Psoas muscle (tissue), 8 donors: Measurements from ENCODE around the gene LIG3. TPM values are rescaled to one million over a fixed set of nuclear protein-coding genes. Genes with fewer than 3 reads are reported as not detected.

Source experiments
- ATAC-seq, 4 donors: fragments of 200-7000 bp; cut with Tn5 transposase; one replicate each; pipeline ENCODE4 v1.9.1; 2020; ENCODE audit warnings: moderate library complexity in 3 of 4, mild to moderate bottlenecking in 2 of 4
- DNase-seq, 2 donors: peaks; one replicate each; pipeline ENCODE4 v3.0.0-alpha.2; 2020
- H3K27ac ChIP-seq: fragments of 200-600 bp; one replicate; pipeline ENCODE4 v1.8.0; 2022
- H3K27me3 ChIP-seq, 3 donors: fragments of 200-600 bp in 1 of 3; one replicate each; pipeline versions ENCODE4 v1.6.1 to v1.8.0; 2013 to 2022; ENCODE audit warnings: low read length in 2 of 3, mild to moderate bottlenecking in 2 of 3, moderate library complexity in 1 of 3; ENCODE audit not compliant: insufficient read depth in 3 of 3
- H3K36me3 ChIP-seq, 2 donors: fragments of 200-600 bp in 1 of 2; one replicate each; pipeline versions ENCODE4 v1.6.1 to v1.8.0; 2013 to 2022; ENCODE audit warnings: low read depth in 1 of 2, mild to moderate bottlenecking in 1 of 2, moderate library complexity in 1 of 2; ENCODE audit not compliant: insufficient read depth in 1 of 2
- H3K4me1 ChIP-seq: fragments of 200-600 bp; one replicate; pipeline ENCODE4 v1.8.0; 2022
- H3K4me3 ChIP-seq: fragments of 200-600 bp; one replicate; pipeline ENCODE4 v1.8.0; 2022; ENCODE audit warnings: mild to moderate bottlenecking
- H3K9me3 ChIP-seq: fragments of 200-600 bp; one replicate; pipeline ENCODE4 v1.8.0; 2022
- WGBS, 3 donors: extraction: QIAGEN DNeasy Blood & Tissue Kit; methylation state at CpG; one replicate each; pipeline versions ENCODE4 v1.1.6 to v1.1.7; 2013; 5-methylcytosine and 5-hydroxymethylcytosine counted together
- intact Hi-C, 2 donors: fragments of 100-400 bp; cut with DNase I; formaldehyde crosslinking; loops; one replicate each; pipeline versions ENCODE4 v1.11.0 to v1.14.2; 2022
- polyA plus RNA-seq, 3 donors: library from polyadenylated mRNA; stranded (reverse); fragments of 200-250 nt; gene quantifications; one replicate each; pipeline ENCODE4 v1.2.3, GENCODE V29; 2013
- total RNA-seq, 4 donors: library from RNA; stranded (reverse); fragmentation: NEBNext Ultra II Directional in 2 of 4; extraction: Animal tissue kit (Norgen Biotek cat#: 25700) in 2 of 4; gene quantifications; one replicate each; pipeline versions ENCODE4 v1.2.1 to v1.2.4, GENCODE V29; 2021 to 2023
- TF ChIP-seq, protein P1 (sequence below): fragments of 200-600 bp; IDR thresholded peaks from one replicate; pipeline ENCODE4 v1.8.0; 2022; ENCODE audit warnings: antibody characterized with exemption
- donor health status: healthy with polysubstance abuse.
- donor health status: DM: no; HTN: no; CAD: no; lungs with moderate emphysema.
- donor health status: Bipolar disorder and iron deficiency.
- donor health status: healthy.
- donor health status: DM: yes; HTN: yes; CAD: no.
- donor health status: DM: no; HTN: no; CAD: no.
- donor health status: DM: no; HTN: no; CAD: no.
- donor health status: DM: yes; HTN: yes; CAD: no.

LIG3 gene
- total and polyA plus RNA-seq, 7 donors: 11.5 to 28.2 (median 23.5) TPM

DNA sequence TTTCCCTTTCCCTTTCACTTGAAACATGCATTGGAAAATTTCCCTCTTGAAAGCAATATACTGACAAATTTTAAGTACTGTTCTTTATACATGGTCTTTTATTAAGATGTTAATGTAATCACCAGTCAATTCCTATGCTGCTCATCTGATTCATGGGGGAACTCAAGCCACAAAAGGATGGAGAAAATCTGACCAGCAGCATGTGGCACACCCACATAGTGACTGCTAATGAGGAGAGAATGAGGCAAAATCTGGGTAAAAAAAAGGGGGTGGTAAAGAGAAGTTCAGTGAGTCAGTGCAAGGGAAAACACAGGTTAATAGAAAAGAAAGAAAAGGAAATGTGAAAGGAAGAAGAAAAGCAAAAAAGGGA is 71.9 kb downstream of the LIG3 start:
- ATAC-seq (no peak), DNase-seq (no peak)
- TF ChIP-seq, protein P1, sequence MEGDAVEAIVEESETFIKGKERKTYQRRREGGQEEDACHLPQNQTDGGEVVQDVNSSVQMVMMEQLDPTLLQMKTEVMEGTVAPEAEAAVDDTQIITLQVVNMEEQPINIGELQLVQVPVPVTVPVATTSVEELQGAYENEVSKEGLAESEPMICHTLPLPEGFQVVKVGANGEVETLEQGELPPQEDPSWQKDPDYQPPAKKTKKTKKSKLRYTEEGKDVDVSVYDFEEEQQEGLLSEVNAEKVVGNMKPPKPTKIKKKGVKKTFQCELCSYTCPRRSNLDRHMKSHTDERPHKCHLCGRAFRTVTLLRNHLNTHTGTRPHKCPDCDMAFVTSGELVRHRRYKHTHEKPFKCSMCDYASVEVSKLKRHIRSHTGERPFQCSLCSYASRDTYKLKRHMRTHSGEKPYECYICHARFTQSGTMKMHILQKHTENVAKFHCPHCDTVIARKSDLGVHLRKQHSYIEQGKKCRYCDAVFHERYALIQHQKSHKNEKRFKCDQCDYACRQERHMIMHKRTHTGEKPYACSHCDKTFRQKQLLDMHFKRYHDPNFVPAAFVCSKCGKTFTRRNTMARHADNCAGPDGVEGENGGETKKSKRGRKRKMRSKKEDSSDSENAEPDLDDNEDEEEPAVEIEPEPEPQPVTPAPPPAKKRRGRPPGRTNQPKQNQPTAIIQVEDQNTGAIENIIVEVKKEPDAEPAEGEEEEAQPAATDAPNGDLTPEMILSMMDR: no peak
- Histone ChIP-seq H3K36me3 (no peaks in the 10 kb centered on the region), H3K27ac (peak overlapping the region; percentile 28), H3K27me3 (no peaks in the 10 kb centered on the region), H3K9me3 (no peaks in the 10 kb centered on the region), H3K4me1 (peaks cover 23% of the 10 kb centered on the region), H3K4me3 (no peak overlapping the region)
- intact Hi-C loops: no loop called here

DNA sequence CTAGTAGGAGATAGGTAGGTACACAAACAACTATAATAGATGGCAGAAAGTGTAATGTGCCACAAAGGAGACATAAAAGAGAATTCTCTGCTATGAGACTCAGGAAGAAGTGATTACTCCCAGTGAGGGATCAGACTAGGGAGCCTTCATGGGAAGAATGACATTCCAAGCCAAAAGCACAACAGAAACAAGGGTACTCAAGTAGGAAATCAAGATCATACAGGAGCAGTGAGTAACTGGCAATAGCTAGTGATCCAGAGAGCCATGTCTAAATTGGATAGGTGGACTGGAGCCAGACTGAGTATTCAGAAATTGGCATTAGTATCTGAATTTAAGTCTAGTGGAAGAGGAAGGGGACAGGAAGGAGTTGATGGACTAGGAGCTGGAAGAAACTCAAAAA is 72.5 kb downstream of the LIG3 start:
- TF ChIP-seq, protein P1: no peak
- Histone ChIP-seq H3K27ac (no peak overlapping the region), H3K9me3 (no peaks in the 10 kb centered on the region), H3K36me3 (no peaks in the 10 kb centered on the region), H3K4me1 (peaks cover 23% of the 10 kb centered on the region), H3K27me3 (no peaks in the 10 kb centered on the region), H3K4me3 (no peak overlapping the region)
- ATAC-seq (no peak), DNase-seq (no peak)
- intact Hi-C loops: no loop called here

DNA sequence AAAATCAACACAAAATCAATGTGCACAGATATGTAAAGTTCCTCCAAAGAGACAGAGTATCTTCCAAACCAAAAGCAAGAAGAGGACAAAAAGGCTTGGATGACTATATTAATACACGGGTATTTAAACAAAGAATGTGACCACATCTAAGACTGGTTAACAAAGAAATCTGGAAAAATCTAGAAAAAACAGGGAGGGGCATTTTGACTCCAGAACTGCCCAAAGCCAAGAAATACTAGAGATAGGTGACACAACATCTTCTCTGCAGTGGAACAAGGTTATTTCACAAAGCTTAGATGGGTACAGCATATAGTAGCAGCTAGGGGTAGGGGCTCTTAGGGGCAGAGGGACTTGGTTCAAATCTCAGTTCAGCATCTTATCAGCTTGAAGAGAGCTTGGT is 72.9 kb downstream of the LIG3 start:
- DNase-seq (no peak), ATAC-seq (no peak)
- no peak overlapping the region for H3K4me3 ChIP-seq
- no peaks in the 10 kb centered on the region for H3K9me3 ChIP-seq
- TF ChIP-seq, protein P1: no peak
- H3K27ac ChIP-seq: no peak overlapping the region
- no peaks in the 10 kb centered on the region for H3K27me3 ChIP-seq
- intact Hi-C loops: no loop called here
- peaks cover 23% of the 10 kb centered on the region for H3K4me1 ChIP-seq
- WGBS, 3 donors: 72 to 84% (median 83%) methylated on average over 1 of the region's 1 CpG
- H3K36me3 ChIP-seq: no peaks in the 10 kb centered on the region

DNA sequence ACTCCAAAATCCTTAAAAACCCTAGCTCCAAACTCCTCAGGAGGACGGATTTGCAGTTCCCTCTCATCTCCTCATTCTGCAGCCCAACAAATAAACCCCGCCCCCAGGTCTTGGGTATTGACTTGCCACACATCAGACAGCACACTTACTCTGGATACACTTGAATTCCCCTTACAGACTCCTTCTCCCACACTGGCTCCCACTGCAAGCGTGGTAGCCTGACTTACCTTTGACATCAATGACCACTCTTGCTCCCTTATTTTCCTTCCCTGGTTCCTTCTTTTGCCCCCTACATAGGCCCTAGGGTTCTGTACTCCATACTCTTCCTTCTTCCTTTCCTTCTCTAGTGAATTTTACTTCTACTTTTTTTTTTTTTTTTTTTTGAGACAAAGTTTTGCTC is 75.7 kb downstream of the LIG3 start:
- Histone ChIP-seq H3K9me3 (no peaks in the 10 kb centered on the region), H3K4me1 (peaks cover 26% of the 10 kb centered on the region), H3K4me3 (no peak overlapping the region), H3K36me3 (peaks cover 0 to 8% of the 10 kb centered on the region in 2 donors), H3K27me3 (no peaks in the 10 kb centered on the region), H3K27ac (no peak overlapping the region)
- 87 to 93% (median 92%) methylated on average over 3 of the region's 3 CpGs for WGBS, 3 donors
- intact Hi-C loops: no loop called here
- no peak for ATAC-seq
- no peak for DNase-seq
- TF ChIP-seq, protein P1: no peak

DNA sequence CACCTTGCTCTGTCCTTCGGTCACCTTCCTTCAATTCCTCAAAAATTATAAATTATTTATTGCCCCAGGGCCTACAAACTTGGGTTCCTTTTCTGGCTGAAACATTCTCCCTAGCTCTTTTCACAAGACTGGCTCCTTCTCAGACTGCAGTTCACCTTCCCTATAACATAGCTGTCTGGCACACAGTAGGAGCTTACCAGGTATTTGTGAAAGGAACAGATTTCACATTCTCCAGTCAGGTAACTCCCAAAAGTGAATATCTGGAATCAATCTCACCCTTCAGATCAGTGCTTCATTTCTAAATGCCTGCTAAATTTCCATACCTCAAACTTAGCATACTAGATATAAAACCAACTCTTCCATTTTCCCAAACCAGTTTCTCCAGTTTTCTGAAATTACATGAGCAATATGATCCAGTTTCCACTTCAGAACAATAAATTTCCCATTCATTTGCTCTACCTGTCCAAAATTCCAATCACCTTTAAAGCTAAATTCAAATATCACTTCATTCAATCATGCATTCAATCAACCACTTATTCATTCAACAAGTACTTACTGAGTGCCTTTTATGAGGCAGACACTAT is 77.1 kb downstream of the LIG3 start:
- Histone ChIP-seq H3K9me3 (no peaks in the 10 kb centered on the region), H3K27ac (no peak overlapping the region), H3K4me3 (no peak overlapping the region), H3K36me3 (peaks cover 0 to 8% of the 10 kb centered on the region in 2 donors), H3K27me3 (no peaks in the 10 kb centered on the region), H3K4me1 (peaks cover 19% of the 10 kb centered on the region)
- intact Hi-C loops: no loop called here
- 96 to 100% (median 100%) methylated on average over 1 of the region's 1 CpG for WGBS, 3 donors
- ATAC-seq (no peak), DNase-seq (no peak)
- TF ChIP-seq, protein P1: no peak
